SKM-1 (cell line): Measurements from ENCODE around the gene ARHGEF40.
"Not testable (repeated sequence)": the region's sequence is repeated elsewhere in the genome, so short reads cannot be mapped to it uniquely, and the experiment has no call there.

Source experiments
- DNase-seq: peaks from one replicate; lab custom pipeline; 2025; ENCODE audit not compliant: unreplicated experiment; lab: John Stamatoyannopoulos, UW

Gene ARHGEF40

DNA sequence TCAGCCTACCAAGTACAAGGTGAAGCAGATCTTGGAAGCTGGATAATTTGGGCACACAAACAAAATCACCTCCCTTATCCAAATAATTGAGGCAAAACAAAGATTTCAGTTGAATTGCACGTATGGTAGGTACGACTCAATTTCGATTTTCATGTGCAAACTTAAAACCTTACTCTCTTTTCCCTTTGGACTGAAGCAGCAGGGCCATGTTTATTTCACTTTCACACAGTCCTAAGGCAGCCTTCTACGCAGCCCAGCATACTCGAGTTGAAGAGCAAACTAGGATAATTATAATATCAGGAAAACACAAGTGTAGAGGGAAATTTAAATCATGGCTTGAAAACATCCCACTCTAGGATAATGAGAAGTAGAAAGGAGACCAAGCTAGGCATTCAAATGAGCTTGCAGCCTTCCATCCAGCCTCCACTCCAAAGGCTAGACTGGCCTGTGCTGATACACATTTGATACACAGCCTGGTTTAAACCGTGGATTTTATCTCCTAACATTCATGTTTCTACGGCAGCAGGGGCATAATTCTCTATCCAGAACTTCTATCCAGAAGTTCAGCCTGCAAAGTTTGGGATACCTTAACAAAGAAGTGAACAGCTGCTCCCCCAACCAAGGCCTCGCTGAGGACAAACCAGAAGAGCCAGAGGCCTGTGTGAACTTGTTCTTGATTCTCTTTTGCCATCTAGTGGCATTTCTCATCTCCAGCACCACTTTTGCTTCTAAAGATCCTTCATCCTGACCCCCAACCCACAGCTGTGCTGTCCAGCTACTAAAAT lies 30.3 kb upstream of the ARHGEF40 start:
- peak; percentile 4 for DNase-seq

DNA sequence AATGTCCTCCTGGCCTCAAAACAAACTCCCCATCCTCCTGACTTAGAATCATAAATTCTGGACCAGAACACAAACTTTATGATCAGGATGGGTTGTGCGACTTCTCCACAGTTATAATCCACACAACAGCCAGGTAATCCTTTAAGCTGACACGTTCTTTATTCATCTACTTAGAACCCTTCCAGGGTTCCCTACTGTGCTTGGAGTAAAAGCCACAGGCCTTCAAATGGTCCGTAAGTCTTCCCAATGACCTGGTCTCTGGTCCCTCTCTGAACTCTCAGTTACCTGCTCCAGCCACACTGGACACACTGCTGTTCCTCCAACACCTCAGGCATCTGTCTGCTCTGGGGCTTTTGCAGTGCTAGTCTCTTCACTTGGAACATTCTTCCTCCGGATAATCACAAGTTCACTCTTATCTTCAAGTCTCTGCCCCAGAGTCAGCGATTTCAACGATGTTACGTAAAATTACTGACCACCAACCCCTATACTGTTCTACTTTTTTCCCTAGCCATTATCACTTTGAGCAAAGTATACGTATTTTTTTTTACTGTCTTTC lies 29.7 kb upstream of the ARHGEF40 start:
- DNase-seq = no peak

DNA sequence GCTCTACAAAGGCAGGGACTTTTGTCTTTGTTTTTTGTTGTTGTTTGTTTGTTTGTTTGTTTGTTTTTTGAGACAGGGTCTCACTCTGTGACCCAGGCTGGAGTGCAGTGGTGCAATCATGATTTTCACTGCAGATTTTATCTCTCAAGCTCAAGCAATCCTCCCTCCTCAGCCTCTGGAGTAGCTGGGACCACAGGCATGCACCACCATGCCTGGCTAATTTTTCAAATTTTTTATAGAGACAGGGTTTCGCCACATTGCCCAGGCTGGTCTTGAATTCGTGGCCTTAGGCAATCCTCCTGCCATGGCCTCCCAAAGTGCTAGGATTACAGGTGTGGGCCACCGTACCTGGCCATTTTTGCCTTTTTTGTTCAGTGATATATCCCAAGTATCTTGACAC lies 29.2 kb upstream of the ARHGEF40 start:
- DNase-seq = not testable (repeated sequence)

DNA sequence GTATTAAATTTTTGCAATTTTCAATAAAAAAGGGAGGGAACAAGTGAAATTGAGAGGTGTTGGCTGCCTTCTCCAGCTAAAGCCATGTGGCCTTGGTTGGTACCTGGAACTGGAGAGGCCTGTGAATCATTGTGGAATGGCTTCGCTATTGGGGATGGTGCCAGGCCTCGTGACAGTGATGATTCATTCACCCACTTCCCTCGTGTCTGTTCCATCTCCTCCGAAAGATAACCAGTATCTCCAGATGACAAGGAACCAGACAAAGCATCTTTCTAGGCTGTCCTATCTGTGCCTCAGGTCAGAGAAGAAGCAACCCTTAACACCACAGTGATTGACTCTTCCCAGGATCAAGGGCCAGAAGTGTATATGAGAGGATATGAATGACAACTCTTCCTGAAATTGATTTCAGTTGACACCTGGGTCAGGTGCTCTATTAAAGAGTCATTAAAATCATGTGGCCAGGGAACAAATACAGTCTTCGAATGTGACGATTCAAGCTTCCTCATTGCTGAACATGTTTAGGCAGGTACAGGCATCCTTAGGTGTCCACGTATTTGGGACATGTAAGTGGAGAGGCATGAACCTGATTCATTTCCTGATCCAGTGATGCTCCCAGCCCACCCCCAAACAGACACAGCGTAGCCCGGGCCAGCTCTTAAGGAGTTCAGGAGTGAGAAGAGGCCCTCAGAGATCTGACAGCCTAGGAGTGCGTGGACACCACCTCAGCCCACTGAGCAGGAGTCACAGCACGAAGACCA lies 28.2 kb upstream of the ARHGEF40 start, which contains the start of gene RNASE7:
Gene RNASE7, plus strand, starts transcription at position 687 of the 758 bp plus-strand sequence. CDS start 631 bp downstream, outside the sequence.
- DNase-seq = no peak

DNA sequence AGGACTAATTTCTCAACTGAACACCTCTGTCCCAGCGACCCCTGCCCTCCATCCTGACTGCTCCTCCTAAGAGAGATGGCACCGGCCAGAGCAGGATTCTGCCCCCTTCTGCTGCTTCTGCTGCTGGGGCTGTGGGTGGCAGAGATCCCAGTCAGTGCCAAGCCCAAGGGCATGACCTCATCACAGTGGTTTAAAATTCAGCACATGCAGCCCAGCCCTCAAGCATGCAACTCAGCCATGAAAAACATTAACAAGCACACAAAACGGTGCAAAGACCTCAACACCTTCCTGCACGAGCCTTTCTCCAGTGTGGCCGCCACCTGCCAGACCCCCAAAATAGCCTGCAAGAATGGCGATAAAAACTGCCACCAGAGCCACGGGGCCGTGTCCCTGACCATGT lies 27.2 kb upstream of the ARHGEF40 start:
- no peak for DNase-seq

DNA sequence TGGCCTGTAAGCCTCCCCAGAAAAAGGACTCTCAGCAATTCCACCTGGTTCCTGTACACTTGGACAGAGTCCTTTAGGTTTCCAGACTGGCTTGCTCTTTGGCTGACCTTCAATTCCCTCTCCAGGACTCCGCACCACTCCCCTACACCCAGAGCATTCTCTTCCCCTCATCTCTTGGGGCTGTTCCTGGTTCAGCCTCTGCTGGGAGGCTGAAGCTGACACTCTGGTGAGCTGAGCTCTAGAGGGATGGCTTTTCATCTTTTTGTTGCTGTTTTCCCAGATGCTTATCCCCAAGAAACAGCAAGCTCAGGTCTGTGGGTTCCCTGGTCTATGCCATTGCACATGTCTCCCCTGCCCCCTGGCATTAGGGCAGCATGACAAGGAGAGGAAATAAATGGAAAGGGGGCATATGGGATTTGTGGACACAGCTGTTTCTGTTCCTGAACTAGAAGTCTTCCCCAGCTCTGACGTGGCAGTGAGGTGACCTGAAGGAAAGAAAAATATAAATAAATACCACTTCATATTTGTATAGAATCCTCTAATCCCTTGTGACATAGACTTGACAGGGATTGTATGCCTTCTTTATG lies 26.6 kb upstream of the ARHGEF40 start:
- no peak for DNase-seq

DNA sequence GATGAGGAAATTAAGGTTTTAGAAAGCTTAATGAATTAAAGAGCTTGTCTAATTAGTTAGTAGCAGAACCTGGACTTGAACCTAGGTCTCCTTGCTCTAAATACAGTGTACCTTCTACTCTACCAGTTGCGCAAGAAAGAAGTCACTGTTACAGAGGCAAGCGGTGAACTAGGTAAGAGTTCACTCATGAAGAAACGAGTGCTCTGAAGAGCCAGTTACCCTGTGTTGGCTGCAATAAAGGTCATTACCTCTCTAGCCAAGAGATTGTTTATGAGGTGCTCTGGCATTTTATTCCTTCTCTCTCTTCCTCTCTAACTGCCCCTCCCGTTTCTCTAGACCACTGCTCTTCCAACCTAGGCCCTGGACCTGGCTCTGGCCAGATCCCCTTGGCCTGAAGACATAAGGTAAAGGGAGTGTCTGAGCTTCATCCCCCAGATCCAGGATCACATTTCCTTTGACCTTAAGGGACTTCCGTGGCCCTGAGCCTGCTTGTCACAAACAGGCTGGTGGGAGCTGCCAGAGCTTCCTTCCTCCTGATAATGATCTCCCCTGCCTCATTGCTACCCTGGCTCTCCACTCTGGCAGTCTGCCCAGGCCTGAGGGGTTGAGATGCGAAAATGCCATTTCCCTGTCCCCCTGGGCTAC lies 26.0 kb upstream of the ARHGEF40 start:
- DNase-seq = peak; percentile 25

DNA sequence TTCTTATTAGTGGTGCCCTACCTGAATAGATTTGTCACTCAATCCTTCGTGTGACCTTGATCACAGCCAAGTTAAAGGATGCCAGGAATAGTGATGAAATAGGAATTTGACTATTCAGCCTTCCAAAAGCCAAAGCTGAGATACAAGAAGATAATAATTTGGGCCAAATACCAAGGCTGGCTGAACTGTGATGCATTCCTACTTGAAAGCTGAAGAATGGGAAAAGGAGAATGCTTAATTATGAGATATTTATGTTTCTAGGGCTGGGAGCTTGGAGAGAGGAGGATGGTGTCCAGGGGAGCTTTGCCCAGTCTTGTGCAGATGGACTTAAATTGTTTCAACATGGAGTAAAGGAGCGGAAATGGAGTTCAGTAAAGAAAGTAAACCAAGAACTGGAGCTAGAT lies 22.7 kb upstream of the ARHGEF40 start:
- no peak for DNase-seq

DNA sequence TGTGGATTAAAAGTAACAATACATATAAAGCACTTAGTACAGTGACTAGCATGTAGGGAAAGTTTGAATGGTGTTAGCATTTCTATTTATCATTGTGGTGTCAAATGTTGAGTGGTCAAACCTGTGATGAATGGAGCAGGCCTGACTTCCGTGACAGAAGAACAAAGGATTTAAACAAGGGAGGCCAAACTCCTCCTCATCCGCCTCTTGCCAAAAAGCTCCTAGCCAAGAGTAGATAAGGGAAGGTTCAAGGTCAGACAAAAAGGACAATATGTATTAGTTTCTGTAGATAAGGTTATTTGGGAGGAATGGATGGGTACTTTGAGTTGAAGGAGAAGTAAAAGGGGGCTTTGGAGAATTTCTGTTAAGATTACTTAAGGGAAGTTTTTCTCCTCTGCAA lies 21.5 kb upstream of the ARHGEF40 start:
- no peak for DNase-seq

DNA sequence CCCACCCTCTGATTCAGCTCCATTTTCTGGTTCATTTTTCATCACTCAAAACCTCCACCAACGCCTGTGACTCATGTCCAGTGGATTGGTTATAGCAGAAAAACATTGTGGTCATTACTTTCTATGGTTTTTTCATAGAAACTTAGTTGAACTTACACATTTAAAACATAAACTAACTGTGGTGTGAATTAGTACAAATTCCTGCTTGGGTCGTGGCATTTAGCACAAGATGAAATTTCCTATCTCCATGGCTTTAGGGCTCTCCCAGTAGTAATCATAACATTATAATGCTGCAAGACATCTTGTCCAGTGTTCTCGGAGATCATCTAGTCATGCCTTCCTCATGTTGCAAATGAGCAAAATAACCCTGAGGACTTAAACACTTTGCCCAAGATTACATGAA lies 20.8 kb upstream of the ARHGEF40 start:
- DNase-seq = no peak

DNA sequence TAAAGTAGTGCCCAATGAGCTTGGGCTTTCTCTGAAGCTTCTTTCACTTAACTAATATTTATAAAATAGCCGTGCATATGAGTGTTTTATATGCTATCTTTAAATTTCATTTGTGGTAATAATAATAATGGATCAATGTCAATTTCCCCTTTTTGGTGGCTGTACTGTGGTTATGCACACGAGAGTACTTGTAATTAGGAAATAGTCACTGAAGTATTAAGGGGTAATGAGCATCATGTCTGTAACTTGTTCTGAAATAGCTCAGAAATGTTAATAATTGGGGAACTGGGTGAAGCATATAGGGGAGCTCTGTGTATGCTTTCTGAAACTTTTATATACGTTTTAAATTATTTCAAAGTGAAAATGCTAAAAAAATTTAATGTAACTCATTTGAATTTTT lies 19.5 kb upstream of the ARHGEF40 start:
- DNase-seq = no peak

DNA sequence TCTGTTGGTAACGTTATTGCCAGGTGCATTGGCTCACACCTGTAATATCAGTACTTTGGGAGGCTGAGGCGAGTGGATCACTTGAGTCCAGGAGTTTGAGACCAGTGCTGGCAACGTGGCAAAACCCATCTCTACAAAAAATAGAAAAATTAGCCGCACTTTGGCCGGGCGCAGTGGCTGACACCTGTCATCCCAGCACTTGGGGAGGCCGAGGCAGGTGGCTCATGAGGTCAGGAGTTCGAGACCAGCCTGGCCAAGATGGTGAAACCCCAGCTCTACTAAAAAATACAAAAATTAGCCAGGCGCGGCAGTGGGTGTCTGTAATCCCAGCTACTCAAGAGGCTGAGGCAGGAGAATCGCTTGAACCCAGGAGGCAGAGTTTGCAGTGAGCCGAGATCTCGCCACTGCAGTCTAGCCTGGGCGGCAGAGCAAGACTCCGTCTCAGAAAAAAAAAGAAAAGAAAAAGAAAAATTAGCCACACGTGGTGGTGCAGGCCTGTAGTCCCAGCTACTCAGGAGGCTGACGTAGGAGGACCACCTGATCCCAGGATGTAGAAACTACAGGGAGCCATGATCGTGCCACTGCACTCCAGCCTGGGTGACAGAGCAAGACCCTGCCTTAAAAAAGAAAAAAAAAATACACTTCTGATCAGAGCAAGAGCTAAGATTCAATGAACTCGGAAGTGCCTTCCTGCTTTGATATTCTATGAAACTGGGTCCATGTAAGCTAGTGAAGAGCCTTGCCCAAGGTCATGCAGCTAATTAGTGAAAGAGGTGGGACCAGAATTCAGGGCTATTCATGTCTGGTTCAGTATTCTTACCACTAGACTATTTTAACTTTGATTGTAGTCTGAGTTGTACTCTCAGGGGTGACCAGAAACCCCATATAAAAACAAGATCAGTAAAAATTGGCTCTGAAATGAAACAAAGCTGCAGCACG lies 16.7 kb upstream of the ARHGEF40 start:
- DNase-seq = no peak

DNA sequence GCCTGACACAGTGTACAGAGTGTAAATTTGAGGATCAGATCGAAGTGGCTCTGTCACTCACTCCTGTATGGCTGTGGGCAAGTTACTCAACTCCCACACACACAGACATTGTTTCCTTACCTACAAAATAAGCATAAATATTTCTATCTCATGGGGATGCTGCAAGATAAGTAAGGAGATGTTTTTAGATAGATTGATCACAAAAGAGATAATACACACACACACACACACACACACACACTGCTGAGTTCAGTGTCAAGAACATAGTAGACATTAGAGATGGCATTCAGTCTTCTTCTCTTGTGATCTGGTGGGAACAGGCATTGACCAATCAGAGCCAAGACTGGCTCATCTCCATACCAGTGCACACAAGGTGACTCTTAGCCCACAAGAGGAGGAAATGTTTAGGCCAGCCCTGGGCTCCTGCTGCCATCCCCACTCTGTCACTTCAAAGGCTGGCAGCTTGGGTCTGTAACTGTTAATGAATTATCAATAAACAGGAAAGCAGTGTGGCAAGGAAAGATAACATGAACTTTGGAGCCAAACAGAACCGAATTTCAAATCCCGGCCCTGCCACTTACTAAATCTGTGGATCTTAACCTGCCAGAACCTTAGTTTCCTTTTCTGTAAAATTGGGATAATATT lies 15.9 kb upstream of the ARHGEF40 start:
- DNase-seq = no peak

DNA sequence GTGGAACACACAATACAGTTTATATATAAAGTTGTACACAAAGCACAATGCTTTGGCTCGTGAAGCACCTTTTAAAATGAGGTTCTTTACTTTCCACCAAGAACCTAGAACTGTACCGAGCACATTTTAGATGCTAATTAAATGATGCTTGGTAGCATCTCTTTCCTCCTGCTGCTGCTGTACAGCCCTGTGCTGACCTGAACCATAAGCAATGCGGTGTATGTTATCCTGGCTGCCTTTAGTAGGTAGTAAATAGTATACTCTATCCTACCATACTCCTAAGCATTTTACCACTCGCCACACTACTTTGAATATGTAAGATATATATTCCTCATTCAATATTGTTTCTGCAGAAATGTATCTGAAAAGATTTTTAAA lies 15.3 kb upstream of the ARHGEF40 start:
- DNase-seq = no peak

DNA sequence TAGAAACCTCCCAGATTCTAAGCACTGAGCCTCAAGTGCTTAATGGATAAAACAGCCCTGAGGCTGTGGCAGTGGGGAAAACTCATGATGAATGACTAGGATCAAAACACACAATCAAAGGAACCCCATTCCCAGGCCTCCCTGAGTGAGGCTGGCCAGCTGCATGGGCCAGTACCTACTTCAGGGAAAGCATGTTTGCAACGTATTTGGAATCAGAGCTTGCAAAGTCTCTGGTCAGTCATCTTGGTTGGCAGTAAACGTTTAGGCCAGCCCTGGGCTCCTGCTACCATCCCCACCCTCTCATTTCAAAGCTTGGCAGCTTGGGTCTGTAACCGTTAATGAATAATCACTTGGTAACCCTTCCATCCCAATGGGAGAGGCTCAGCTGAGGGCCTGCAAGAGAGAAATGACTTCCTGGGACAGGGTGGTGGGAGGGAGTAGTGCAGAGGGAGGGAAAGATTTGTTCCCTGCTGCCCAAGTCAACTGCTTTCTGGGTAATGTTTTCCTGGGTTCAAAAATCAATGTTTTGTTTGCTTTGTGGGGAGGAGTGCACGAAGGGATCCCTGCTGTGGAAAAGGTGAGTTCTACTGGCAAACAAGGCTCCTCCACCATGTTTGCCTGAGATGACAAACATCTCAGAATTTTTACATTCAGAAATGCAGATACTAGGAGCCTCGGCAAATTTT lies 14.5 kb upstream of the ARHGEF40 start:
- no peak for DNase-seq

DNA sequence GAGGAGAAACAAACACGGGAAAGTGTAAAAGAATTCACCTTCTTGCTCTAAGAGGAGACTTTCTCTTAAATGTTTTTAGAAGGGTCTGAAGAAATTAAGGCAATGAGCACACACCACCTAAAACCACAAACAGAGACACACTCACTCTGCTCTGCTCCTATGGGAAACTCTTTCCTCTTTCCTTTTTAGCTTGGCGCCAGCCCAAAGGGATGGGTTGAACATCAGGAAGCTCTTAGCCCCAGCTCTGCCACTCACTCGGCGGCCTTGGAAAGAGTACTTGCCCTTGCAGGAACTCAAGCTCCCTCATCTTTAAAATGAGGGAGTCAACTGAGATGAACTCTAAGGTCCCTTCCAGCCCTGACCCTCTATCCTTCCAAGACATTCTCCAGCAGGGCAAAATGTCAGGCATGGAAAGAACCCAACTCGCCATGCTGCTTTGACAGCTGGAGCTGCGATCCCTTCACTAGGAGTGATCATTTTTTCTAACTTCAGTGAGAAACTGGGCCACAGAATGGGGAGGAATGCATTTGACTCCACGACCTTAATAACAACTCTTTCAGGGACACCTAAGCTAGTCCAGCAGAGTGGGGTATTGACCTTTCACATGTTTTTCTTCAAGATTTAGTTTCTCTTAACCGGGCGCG lies 13.5 kb upstream of the ARHGEF40 start:
- DNase-seq = no peak

DNA sequence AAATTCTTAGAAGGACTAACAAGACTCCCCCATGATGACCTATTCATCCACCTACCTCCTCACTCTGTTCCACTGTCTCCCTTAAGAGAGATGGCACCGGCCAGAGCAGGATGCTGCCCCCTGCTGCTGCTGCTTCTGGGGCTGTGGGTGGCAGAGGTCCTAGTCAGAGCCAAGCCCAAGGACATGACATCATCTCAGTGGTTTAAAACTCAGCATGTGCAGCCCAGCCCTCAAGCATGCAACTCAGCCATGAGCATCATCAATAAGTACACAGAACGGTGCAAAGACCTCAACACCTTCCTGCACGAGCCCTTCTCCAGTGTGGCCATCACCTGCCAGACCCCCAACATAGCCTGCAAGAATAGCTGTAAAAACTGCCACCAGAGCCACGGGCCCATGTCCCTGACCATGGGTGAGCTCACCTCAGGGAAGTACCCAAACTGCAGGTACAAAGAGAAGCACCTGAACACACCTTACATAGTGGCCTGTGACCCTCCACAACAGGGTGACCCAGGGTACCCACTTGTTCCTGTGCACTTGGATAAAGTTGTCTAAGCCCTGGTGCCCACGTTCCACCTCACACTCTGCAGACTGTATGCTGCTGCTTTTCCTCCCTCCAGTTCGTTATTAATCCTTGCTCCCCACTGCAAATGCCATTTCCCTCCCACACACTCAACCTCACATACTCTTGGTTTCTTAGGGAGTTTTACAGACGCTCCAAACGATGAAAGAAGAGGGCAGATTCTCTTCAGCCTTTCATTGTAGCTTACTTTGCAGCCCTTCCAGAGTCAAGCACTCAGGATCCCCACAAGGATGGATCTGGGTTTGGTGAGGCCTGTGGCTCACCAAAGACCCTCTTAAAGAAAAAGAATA lies 12.1 kb upstream of the ARHGEF40 start, which contains the start of gene RNASE8:
Gene RNASE8, plus strand, starts transcription at position 20 of the 873 bp plus-strand sequence. Its CDS starts 71 bp downstream, at position 91.
- no peak for DNase-seq
